ENCODE results near the gene AMIGO2.
"Not testable (repeated sequence)": the region's sequence is repeated elsewhere in the genome, so short reads cannot be mapped to it uniquely, and the experiment has no call there.

AMIGO2 gene

DNA sequence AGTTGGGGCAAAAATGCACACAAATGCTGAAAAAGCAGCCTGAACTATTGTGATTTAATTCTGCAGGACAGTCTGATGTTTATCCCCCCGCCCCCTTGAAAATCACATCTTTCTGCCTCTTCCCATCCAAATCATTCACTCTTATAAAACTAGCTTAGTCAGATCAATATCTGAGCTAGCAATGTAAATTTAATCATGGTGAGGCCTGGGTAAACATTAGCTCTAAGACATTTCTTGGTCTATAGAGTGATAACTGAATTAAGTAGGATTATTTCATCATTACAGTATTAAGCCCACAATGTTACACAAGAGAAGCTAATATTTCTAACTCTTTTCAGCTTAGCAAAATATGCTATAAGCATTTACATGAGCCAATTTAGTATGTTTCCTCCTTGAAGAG lies 9.4 kb downstream of the AMIGO2 start:
- DNase-seq = no peak

- no peak for DNase-seq
Observed at GRCh38 chr12:47068539-47068938, 11.2 kb downstream of the AMIGO2 start.

DNA sequence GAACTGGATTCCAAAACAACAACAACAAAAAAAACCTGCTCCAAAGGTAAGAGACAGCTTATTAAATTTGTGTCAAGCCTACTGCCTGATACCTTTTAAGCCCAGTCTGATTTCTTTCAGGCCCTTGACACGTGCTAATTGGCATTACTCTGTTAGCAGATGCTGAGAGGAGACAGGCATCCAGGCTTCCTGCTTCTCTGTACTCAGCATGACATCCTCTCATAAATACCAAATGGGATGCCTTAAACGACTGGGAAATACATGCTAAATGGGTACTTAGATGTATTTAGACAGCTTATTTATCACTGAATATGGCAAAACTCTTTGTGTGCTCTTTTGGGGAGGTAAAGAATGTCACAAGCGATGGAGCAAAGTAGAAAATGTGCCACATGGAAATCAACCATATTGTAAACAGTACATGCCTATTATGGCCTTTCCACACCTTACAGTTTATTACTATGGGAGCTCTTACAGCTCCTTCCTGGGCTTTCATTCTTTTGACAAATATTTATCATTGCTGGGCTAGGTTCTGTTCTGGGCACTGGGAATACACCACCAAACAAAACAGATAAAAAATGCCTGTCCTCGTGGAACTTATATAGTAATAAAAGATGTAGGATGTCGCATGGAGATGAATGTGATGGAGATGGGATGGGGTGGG lies 11.9 kb downstream of the AMIGO2 start:
- no peak for DNase-seq

- DNase-seq = no peak
Observed at GRCh38 chr12:47067176-47067575, 12.6 kb downstream of the AMIGO2 start.

DNA sequence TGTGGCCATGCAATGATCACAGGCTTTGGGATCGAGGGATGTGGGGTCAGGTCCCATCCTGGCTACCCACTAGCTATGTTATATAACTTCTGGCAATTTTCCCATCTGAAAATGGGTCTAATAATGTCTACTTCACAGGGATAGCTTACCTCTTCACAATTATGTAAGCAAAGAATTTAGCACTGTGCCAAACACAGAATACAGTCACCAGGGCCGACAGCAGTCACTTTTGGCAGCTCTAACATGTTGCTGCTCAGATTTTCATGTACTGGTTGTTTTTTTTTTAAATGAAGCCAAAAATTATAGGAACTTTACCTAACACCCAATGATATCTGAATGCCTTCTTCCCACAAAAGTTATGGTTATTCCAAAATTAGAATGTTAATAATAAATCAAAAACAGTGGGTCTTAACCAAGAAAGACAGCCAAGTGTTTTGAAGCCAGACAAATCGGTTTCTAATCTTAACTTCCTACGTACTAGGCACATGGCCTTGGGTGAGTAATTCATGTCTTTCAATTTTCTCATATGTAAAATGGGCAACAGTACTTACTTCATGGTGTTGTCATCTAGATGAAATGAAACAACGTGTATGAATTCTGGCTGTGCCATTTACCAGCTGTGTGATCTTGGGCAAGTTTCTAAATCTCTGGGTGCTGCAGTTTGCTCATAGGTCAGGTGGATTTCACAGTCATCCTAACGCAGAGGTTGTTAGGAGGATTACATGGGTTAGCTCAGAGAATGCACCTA lies 13.3 kb downstream of the AMIGO2 start:
- no peak for DNase-seq

DNA sequence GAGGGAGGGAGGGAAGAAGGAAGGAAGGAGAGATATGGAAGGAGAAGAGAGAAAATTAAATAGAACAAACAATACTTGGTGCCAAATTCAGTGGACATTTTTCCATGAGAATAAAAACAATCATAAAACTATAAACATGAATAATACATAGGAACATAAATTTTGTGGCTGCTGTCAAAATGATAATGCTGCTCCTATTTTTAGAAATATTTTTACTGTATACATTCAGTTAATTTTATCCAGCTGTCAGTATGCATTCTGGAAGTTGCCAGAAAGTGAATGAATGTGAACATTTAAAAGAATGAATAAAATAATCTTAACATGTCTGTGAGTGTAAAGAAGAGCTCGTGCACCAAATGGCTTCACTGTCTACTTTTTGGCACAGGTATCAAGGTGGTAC lies 14.2 kb downstream of the AMIGO2 start:
- DNase-seq = no peak

DNA sequence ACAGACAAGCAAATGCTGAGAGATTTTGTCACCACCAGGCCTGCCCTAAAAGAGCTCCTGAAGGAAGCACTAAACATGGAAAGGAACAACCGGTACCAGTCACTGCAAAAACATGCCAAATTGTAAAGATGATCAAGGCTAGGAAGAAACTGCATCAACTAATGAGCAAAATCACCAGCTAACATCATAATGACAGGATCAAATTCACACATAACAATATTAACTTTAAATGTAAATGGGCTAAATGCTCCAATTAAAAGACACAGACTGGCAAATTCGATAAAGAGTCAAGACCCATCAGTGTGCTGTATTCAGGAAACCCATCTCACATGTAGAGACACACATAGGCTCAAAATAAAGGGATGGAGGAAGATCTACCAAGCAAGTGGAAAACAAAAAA lies 21.1 kb downstream of the AMIGO2 start:
- not testable (repeated sequence) for DNase-seq

DNA sequence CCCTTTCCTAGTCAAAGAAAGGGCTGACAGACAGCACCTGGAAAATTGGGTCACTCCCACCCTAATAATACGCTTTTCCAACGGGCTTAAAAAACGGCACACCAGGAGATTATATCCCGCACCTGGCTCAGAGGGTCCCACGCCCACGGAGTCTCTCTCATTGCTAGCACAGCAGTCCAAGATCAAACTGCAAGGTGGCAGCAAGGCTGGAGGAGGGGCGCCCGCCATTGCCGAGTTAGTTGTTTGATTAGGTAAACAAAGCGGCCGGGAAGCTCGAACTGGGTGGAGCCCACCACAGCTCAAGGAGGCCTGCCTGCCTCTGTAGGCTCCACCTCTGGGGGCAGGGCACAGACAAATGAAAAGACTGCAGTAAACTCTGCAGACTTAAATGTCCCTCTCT lies 22.8 kb downstream of the AMIGO2 start:
- DNase-seq = not testable (repeated sequence)

DNA sequence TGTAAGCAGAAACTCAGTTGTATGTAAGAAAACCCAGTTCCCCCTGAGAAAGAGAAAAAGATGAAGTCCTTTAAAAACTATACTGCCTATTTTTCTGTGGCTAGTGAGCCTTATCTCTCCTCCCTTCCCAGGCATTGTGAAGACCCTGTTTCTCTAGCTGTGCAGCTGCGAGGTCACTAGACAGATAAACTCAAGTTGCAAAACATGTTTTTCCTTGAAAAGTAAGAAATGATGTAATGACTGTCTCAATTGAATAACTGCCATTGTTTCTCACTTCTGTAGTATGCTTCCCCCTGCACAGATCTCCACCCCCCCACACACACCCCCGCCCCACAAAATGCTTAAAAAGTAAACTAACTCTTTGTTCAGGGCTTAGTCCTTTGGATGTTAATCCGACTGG lies 23.9 kb downstream of the AMIGO2 start:
- DNase-seq = not testable (repeated sequence)

DNA sequence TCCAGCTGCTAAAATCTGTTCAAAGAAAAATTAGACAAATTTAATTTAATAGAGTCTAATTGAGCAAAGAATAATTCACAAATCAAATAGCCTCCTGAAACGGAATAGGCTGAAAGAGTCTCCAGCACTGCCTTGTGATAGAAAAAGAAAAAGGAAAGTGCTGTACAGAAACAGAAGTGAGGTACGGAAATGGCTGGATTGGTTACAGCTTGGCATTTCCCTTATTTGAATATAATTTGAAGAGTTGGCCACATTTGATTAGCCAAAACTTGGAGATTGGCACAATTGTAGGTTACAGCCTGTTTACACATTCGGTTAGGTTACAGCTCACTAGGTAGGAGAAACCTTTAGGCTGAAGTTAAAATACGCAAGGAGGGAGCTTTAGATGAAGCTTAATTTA lies 25.1 kb downstream of the AMIGO2 start:
- no peak for DNase-seq

DNA sequence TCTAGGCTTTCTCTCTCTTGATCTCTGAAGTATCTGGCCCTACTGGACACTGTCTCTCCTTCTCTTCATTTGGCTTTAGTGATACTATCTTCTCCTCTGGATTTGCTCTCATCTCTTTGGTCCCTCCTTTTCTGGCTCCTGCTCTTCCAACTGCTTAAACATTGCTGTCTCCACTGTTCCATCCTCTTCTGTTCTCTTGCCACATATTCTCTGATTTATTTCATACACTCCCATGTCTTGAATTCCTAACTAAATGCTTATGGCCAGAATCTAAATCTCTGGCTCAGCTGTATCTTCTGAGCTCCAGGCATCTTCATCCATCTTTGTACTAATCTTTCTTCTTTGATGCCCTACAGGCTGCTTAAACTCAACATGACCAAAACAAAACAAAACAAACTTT lies 25.8 kb downstream of the AMIGO2 start:
- DNase-seq = no peak

DNA sequence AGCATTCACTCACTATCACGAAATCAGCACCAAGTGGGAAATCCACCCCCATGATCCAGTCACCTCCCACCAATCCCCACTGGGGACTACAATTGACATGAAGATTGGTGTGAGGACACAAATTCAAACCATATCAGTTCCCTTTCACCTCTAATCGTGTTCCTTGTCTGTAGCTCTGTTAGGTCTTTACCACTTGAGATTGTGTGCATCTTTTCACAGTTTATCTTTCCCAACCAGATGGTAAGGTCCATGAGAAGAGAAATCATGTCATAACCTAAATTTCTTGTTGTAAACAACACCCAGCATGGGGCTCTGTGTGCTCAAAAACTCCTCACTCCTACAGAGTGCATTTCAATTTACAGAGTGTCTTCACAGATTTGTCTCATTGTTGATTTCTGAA lies 27.5 kb downstream of the AMIGO2 start:
- DNase-seq = no peak

GRCh38 chr12:47051291-47051690 lies 28.5 kb downstream of the AMIGO2 start:
- DNase-seq = not testable (repeated sequence)

DNA sequence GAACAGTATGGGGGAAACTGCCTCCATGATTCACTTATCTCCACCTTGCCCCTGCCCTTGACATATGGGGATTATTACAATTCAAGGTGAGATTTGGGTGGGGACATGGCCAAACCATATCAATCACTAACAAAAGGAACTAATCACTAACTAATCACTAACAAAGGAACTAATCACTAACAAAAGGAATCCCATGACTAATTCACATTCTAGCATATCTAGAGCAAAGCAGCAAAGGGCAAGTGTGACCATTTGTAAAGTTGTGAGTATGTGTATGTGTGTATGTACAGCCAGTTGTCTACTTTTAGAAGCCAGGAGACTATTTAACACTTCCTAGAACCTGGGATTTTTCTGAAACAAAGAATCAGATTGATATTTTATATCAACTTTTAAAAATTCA lies 31.2 kb downstream of the AMIGO2 start:
- DNase-seq = no peak

DNA sequence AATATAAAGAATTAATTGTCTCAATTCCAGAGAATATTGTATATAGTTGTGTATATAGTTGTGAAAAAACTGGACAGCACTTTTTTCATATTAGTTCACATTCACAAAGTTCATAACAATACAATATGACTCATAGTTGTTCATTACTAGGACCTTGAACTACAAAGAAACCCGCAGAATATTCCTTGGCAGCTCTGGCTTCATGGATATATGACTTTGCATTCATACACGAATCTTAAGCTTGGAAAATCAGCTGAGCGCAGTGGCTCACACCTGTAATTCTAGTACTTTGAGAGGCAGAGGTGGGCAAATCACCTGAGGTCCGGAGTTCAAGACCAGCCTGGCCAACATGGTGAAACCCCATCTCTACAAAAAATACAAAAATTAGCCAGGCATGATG lies 38.4 kb downstream of the AMIGO2 start:
- no peak for DNase-seq

GRCh38 chr12:47039756-47040155 lies 40.0 kb downstream of the AMIGO2 start:
- no peak for DNase-seq

- no peak for DNase-seq
Observed at GRCh38 chr12:47039079-47039478, 40.7 kb downstream of the AMIGO2 start.

GRCh38 chr12:47038270-47038748 lies 41.5 kb downstream of the AMIGO2 start:
- DNase-seq = no peak

DNA sequence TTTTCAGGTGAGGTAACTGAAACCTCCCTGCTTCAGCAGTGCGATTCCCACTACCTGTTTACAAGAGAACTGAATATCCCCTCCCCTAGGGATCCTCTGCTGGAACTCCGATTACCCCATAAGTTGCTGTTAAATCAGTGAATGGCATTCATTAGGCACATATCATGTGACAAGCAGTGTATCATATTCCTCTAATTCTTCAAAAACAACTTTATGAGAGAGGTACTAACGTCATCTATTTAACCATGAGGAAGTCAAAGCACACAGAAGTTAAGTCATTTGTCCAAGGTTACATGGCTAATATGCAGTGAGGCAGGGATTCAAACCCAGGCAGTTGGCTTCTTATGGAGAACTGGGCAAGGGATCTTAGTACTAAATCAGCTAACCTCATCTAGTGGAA lies 44.3 kb downstream of the AMIGO2 start:
- no peak for DNase-seq

- DNase-seq = no peak
Observed at GRCh38 chr12:47034661-47035060, 45.1 kb downstream of the AMIGO2 start.

- no peak for DNase-seq
Observed at GRCh38 chr12:47033789-47034555, 45.8 kb downstream of the AMIGO2 start.

DNA sequence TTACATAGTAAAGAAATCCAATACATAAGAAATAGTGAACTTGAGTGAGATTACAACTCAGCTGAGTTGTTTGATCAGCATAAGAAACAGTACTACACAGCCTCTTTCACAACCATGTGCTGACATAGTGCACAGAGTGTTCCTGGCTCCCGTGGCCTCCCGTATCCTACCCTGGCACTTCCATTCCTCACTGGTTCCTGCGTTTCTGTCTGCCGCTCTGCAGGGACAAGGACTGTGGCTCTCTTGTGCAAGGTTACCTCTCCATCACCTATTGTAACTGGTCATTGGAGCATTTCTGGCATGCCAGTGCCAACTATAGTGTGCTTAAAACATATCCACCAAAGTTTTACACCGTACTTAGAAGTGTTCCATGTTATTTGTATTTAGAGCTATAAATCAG lies 46.7 kb downstream of the AMIGO2 start:
- no peak for DNase-seq

DNA sequence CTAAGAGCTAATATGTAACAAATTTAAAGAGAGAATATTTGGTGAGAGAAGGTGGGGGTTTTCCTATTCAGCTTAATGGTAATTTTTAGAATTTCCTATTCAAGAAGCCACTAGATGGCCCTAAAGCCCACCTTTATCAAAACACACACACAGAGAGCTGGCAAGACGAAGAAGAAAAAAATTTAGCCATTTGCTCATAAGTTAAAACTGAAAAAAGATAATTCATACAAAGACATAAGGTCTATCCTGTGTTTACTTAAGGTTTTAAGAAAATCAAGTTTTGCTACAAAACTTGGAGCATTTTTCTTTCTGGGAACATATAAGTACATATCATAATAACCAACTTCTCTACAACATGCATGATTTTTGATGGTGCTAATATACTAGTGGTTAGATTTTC lies 47.1 kb downstream of the AMIGO2 start:
- DNase-seq = peak; percentile 73

DNA sequence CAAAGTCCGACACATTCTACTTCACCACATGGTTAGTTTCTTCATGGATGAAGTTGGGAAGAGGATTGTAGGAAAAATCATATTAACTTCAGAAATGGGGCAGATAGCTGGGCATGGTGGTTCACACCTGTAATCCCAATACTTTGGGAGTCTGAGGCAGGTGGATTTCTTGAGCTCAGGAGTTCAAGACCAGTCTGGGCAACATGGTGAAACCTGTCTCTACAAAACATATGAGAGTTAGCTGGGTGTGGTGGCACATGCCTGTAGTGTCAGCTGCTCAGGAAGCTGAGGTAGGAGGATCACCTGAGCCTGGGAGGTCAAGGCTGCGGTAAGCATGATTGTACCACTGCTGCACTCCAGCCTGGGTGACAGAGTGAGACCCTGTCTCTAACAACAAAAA lies 49.9 kb downstream of the AMIGO2 start:
- no peak for DNase-seq

All from CD4-positive, alpha-beta T cell treated with Interleukin-10 for 1 hour (primary cell).